Measurements from ENCODE around the gene PIP4K2B.
A peak's percentile ranks its signal among the peaks of the same experiment; 100 is the strongest.

PIP4K2B gene

DNA sequence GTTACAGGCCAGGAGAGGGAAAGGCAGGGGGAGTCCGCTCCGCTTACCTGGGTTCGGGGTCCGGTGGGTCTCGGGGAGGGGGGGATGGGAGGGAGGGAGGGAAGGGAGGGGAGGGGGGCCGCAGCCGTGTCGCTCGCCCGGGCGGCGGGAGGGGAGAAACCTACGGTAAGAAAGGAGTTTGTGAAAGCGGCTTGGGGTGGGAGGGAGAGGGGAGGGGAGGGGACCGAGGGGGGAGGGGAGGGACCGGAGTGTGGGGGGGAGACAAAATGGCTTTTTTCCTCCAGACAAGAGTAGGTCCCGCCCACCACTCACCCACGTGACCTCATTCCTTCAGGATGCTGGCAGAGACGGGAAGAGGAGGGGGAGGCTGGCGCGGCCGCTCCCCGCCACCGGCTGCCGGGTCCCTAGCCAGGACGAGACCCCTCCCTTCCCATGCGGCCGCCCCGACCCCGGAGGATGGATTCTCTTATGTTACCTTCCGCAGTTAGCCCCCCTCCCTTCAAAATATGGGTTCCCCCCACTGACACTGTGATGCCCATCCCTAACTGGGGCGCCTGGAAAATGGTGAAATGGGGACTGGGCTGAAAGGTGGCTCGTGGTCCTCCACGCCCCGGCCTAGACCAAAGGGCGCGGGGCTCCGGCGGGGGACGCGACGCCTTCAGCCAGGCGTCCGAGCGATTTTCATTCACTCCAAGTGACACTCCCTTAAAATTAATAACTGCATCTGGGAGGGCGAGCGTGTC, 51.0 kb downstream of the PIP4K2B start, which contains the start of gene PCGF2:
TSS of gene PCGF2 (minus strand) at position 188 of the 743 bp plus-strand sequence. CDS start 7,934 bp downstream, outside the sequence.
- DNase-seq (ENCODE audit: low read depth): no peak
- no peak within 1 kb of the TSS for H3K4me3 ChIP-seq (ENCODE audit: low read depth, low read length)
- TF ChIP-seq, protein P1, sequence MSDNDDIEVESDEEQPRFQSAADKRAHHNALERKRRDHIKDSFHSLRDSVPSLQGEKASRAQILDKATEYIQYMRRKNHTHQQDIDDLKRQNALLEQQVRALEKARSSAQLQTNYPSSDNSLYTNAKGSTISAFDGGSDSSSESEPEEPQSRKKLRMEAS (IDR thresholded peaks at IDR 0.05; ENCODE audit: low read depth, low read length): no peak
- TF ChIP-seq POLR2A (IDR thresholded peaks at IDR 0.05; ENCODE audit: extremely low read depth, insufficient read length) (no peak), MYC (IDR thresholded peaks at IDR 0.05; ENCODE audit: low read depth, low read length) (no peak)
- TF ChIP-seq, protein P2, sequence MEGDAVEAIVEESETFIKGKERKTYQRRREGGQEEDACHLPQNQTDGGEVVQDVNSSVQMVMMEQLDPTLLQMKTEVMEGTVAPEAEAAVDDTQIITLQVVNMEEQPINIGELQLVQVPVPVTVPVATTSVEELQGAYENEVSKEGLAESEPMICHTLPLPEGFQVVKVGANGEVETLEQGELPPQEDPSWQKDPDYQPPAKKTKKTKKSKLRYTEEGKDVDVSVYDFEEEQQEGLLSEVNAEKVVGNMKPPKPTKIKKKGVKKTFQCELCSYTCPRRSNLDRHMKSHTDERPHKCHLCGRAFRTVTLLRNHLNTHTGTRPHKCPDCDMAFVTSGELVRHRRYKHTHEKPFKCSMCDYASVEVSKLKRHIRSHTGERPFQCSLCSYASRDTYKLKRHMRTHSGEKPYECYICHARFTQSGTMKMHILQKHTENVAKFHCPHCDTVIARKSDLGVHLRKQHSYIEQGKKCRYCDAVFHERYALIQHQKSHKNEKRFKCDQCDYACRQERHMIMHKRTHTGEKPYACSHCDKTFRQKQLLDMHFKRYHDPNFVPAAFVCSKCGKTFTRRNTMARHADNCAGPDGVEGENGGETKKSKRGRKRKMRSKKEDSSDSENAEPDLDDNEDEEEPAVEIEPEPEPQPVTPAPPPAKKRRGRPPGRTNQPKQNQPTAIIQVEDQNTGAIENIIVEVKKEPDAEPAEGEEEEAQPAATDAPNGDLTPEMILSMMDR (IDR thresholded peaks at IDR 0.05; ENCODE audit: low read depth, low read length): no peak

DNA sequence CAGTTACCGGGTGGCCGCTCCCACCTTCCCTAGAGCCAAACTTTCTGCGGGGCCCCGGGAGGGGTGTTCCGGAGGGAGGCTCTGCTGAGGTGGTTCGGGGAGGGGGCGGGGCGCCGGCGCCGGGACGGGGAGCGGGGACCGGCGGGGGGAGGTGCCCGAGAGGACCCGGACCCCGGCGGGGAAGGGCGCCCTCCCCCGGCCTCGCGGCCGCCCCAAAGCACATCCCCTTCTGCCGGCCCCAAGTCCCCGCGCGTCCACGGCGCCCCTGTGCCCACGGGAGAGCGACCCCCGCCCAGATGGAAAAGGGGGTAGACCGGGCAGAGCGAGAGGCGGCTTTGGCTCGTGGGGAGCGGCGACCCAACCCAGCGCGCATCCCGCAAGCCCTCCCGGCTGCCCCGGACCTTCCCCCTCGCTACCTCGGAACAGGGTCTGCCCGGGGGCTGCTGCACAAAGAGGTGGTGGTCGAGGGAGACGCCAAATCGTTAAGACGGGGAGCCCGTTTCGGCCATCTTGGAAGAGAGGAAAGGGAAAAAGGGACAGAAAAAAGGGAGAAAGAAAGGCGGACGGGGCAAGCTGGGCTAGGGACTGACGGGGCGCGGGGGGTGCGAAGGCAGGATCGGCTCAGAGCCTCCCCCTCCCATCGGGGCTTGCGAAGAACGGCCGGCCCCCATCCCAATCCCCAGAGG, 51.8 kb downstream of the PIP4K2B start:
- no peak for DNase-seq (ENCODE audit: low read depth)
- TF ChIP-seq, protein P1 (IDR thresholded peaks at IDR 0.05; ENCODE audit: low read depth, low read length): no peak
- TF ChIP-seq, protein P2 (IDR thresholded peaks at IDR 0.05; ENCODE audit: low read depth, low read length): peak; percentile 1
- H3K4me3 ChIP-seq (ENCODE audit: low read depth, low read length): no peak overlapping the region

DNA sequence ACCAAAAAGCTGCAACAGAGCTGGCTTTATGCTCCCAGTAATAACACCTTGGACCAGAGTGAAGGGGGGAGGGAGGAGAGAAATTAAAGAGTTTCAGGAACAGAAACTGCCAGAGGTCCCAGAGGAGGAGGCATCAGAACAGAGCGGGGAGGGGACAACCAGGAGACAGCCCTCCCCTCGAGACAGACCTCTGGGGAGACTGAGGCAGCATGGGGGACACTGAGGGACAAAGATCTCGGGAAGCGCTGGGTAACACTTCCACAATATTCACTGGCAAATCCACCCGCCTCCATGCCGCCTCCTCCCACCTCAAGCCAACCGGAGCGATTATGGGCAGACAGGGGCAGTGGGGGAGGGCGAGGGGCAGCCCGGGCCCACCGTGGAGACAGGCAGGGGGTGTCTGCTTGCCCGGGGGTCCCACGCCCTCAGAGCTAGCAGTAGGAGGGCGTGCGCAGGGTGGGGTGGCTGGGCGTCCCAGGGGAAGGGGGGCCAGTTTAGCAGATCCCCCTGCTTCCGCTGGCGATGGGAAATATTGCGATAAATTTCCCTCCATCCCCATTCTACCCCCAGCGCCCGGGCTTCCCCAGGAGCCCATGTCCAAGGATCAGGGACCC, 52.4 kb downstream of the PIP4K2B start:
- TF ChIP-seq MYC (IDR thresholded peaks at IDR 0.05; ENCODE audit: low read depth, low read length): no peak
- TF ChIP-seq, protein P1 (IDR thresholded peaks at IDR 0.05; ENCODE audit: low read depth, low read length): no peak
- TF ChIP-seq, protein P2 (IDR thresholded peaks at IDR 0.05; ENCODE audit: low read depth, low read length): no peak
- no peak for TF ChIP-seq POLR2A (IDR thresholded peaks at IDR 0.05; ENCODE audit: extremely low read depth, insufficient read length)
- no peak for DNase-seq (ENCODE audit: low read depth)
- no peak overlapping the region for H3K4me3 ChIP-seq (ENCODE audit: low read depth, low read length)

DNA sequence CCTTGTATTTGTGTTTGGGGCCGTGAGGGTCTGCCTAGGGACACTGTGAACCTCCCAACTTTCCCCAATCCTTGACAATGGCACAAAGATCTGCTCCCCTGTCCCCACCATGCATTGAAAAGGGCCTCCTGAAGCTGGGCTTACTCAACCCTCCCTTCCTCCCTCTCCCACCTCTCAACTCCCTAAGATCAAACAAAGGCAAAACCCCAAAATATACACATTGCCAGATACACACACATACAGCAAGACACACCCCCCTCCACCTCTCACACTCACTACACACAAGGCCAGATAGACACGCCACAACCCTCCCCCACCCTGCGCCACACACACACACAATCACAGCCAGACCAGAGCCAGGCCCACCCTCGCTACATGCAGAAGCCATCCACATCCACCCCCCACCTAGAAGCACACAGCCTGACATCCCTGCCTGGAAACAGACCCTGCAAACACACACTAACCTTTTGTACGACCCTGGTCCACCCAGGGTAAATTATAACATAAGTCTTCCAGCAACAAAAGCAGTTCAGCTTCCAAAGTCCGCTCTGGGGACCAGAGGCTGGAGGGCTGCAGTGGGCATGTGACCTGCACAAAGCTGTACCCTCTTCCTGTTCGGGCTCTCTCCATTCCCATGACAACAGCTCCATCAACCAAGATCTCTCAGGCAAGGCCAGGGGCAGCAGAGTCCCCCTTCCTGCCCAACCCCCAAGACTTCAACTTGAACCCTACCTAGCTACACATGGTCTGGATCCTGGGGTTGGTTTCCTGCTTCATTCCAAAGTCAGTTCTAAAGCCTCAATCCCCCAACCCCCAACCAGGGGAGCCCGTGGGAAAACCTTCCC, 53.1 kb downstream of the PIP4K2B start:
- H3K4me3 ChIP-seq (ENCODE audit: low read depth, low read length): no peak overlapping the region
- DNase-seq (ENCODE audit: low read depth): no peak
- TF ChIP-seq, protein P2 (IDR thresholded peaks at IDR 0.05; ENCODE audit: low read depth, low read length): no peak
- no peak for TF ChIP-seq MYC (IDR thresholded peaks at IDR 0.05; ENCODE audit: low read depth, low read length)
- TF ChIP-seq POLR2A (IDR thresholded peaks at IDR 0.05; ENCODE audit: extremely low read depth, insufficient read length): no peak
- TF ChIP-seq, protein P1 (IDR thresholded peaks at IDR 0.05; ENCODE audit: low read depth, low read length): no peak

DNA sequence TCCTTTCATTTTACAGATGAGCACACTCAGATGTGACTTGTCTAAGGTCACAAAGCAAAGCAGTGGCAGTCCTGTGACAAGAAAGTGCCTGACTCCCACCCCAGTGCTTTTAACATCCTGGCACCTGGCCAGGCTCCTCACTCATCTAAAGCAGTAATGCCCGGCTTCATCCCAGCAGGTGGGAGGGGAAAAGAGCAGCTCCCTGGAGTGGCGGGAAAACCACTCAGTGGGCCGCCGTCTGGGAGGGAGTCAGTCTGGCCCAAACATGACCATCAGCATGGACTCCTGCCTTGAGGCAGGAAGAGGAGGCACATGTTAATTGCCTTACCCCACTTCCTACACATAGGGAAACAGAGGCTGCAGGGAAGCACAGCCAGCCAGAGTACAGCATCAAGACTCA, 53.8 kb downstream of the PIP4K2B start:
- DNase-seq (ENCODE audit: low read depth): no peak
- H3K4me3 ChIP-seq (ENCODE audit: low read depth, low read length): no peak overlapping the region
- TF ChIP-seq, protein P2 (IDR thresholded peaks at IDR 0.05; ENCODE audit: low read depth, low read length): no peak
- no peak for TF ChIP-seq POLR2A (IDR thresholded peaks at IDR 0.05; ENCODE audit: extremely low read depth, insufficient read length)
- TF ChIP-seq MYC (IDR thresholded peaks at IDR 0.05; ENCODE audit: low read depth, low read length): no peak
- TF ChIP-seq, protein P1 (IDR thresholded peaks at IDR 0.05; ENCODE audit: low read depth, low read length): no peak
